B cell (primary cell): Measurements from ENCODE around the gene FKBP14. TPM values are rescaled to one million over a fixed set of nuclear protein-coding genes. Genes with fewer than 3 reads are reported as not detected.

Experiments used
- ATAC-seq: fragments of 200-7000 bp; cut with Tn5 transposase; one replicate; pipeline ENCODE4 v1.10.0; 2021; ENCODE audit warnings: low read depth, mild to moderate bottlenecking, moderate number of reproducible peaks, moderate library complexity
- CTCF ChIA-PET: fragments of 350-600 bp; sonication (Branson Sonifier 250); formaldehyde crosslinking; loops from one replicate; lab custom pipeline; 2021; ENCODE audit warnings: antibody characterized with exemption, inconsistent platforms; lab: Charles Lee
- POLR2A ChIA-PET: fragments of 350-600 bp; sonication (Branson Sonifier 250); formaldehyde crosslinking; loops from one replicate; lab custom pipeline; 2021; ENCODE audit warnings: antibody characterized with exemption; lab: Charles Lee
- DNase-seq: peaks from one replicate; pipeline ENCODE4 v3.0.0; 2013
- H2AFZ ChIP-seq: 2 replicates; pipeline ENCODE4 v1.6.1; 2012; ENCODE audit warnings: mild to moderate bottlenecking, low read depth, low read length; ENCODE audit not compliant: insufficient read depth, poor library complexity, severe bottlenecking
- H3K27ac ChIP-seq, 2 donors: 1 replicate in 1 of 2; 2 replicates in 1 of 2; pipeline ENCODE4 v1.5.1; 2012 to 2013; ENCODE audit warnings: low read length in 2 of 2, mild to moderate bottlenecking in 2 of 2, moderate library complexity in 1 of 2
- H3K27me3 ChIP-seq, 4 experiments: fragments of 200-600 bp in 1 of 4; sonication (generic) in 1 of 4; replicated peaks in 1 of 4; 1 replicate in 2 of 4; 2 replicates in 2 of 4; pipeline versions ENCODE4 v1.6.1 to v1.7.0; 2013 to 2016; ENCODE audit warnings: low read length in 3 of 4, mild to moderate bottlenecking in 2 of 4, mixed read lengths in 1 of 4, moderate library complexity in 1 of 4; ENCODE audit not compliant: insufficient read depth in 4 of 4, control insufficient read depth in 3 of 4; ENCODE audit errors: control extremely low read depth in 1 of 4
- H3K36me3 ChIP-seq, 2 experiments: replicated peaks in 1 of 2; 1 replicate in 1 of 2; 2 replicates in 1 of 2; pipeline versions ENCODE4 v1.6.1 to v1.7.1; 2013; ENCODE audit warnings: low read length in 1 of 2; ENCODE audit not compliant: insufficient read depth in 2 of 2, control insufficient read depth in 1 of 2; ENCODE audit errors: control extremely low read depth in 1 of 2, extremely low read depth in 1 of 2
- H3K4me1 ChIP-seq, 2 donors: fragments of 200-600 bp in 1 of 2; sonication (generic) in 1 of 2; 1 replicate in 1 of 2; 2 replicates in 1 of 2; pipeline versions ENCODE4 v1.5.1 to v1.6.1; 2013 to 2017; ENCODE audit warnings: low read length in 2 of 2; ENCODE audit not compliant: control insufficient read depth in 2 of 2, insufficient read depth in 2 of 2
- H3K4me2 ChIP-seq: replicated peaks from 2 replicates; pipeline ENCODE3; 2012; ENCODE audit warnings: mild to moderate bottlenecking, low read depth, low read length; ENCODE audit not compliant: poor library complexity, severe bottlenecking
- H3K4me3 ChIP-seq, 5 experiments: fragments of 200-600 bp in 1 of 5; sonication (generic) in 1 of 5; 1 replicate in 3 of 5; 2 replicates in 2 of 5; pipeline versions ENCODE4 v1.5.1 to v1.7.0; 2011 to 2016; ENCODE audit warnings: low read length in 4 of 5, mild to moderate bottlenecking in 4 of 5, low read depth in 2 of 5, control low read depth in 1 of 5, moderate library complexity in 1 of 5; ENCODE audit not compliant: insufficient read depth in 1 of 5; ENCODE audit errors: control extremely low read depth in 1 of 5, extremely low read depth in 1 of 5
- H3K79me2 ChIP-seq: fragments of 200-600 bp; sonication (generic); one replicate; pipeline ENCODE4 v1.6.0; 2016; ENCODE audit warnings: low read length; ENCODE audit not compliant: control insufficient read depth, insufficient read depth
- H3K9ac ChIP-seq: fragments of 200-600 bp; sonication (generic); 2 replicates; pipeline ENCODE4 v1.6.1; 2017; ENCODE audit warnings: mild to moderate bottlenecking, low read length, moderate library complexity
- H3K9me3 ChIP-seq, 3 donors: one replicate each; pipeline versions ENCODE4 v1.6.1 to v1.7.1; 2013; ENCODE audit warnings: low read length in 2 of 3; ENCODE audit not compliant: control insufficient read depth in 2 of 3, insufficient read depth in 1 of 3; ENCODE audit errors: control extremely low read depth in 1 of 3
- H4K20me1 ChIP-seq: 2 replicates; pipeline ENCODE4 v1.6.0; 2012; ENCODE audit warnings: mild to moderate bottlenecking, low read length; ENCODE audit not compliant: insufficient read depth, control insufficient read depth, poor library complexity, severe bottlenecking
- H3K27ac Mint-ChIP-seq: one replicate; pipeline ENCODE4 v1.8.0; 2021; ENCODE audit warnings: mixed read lengths
- H3K27me3 Mint-ChIP-seq: one replicate; pipeline ENCODE4 v1.8.0; 2021; ENCODE audit warnings: mixed read lengths
- H3K4me1 Mint-ChIP-seq: one replicate; pipeline ENCODE4 v1.8.0; 2021; ENCODE audit warnings: mixed read lengths
- H3K4me3 Mint-ChIP-seq: one replicate; pipeline ENCODE4 v1.8.0; 2021; ENCODE audit warnings: mixed read lengths
- H3K9me3 Mint-ChIP-seq: one replicate; pipeline ENCODE4 v1.8.0; 2022; ENCODE audit warnings: mixed read lengths; ENCODE audit not compliant: insufficient read depth
- CTCF ChIP-seq: fragments of 200-600 bp; IDR thresholded peaks from one replicate; pipeline ENCODE4 v1.8.0; 2022; ENCODE audit warnings: antibody characterized with exemption, mild to moderate bottlenecking
- EZH2 ChIP-seq: IDR thresholded peaks from 2 replicates; pipeline ENCODE4 v1.6.1; 2012; ENCODE audit warnings: borderline replicate concordance, low read depth, mild to moderate bottlenecking, moderate library complexity, low read length; ENCODE audit not compliant: insufficient read depth, poor library complexity, severe bottlenecking
- WGBS: methylation state at CpG from one replicate; pipeline ENCODE4 v1.1.5; 2013; ENCODE audit warnings: missing lambda C conversion rate; ENCODE audit not compliant: insufficient coverage; 5-methylcytosine and 5-hydroxymethylcytosine counted together
- intact Hi-C: fragments of 100-400 bp; cut with micrococcal nuclease; formaldehyde crosslinking; loops from one replicate; pipeline ENCODE4 v1.10.0; 2022
- polyA plus RNA-seq: library from polyadenylated mRNA; depleted of rRNA; stranded (reverse); fragments of >200 nt; gene quantifications from 2 replicates; pipeline ENCODE4 v1.2.3, GENCODE V29; 2012
- total RNA-seq, 2 donors: library from RNA; stranded (reverse); fragments of 120-200 nt in 1 of 2; gene quantifications; 1 replicate in 1 of 2; 2 replicates in 1 of 2; pipeline versions ENCODE4 v1.2.3 to v1.2.4, GENCODE V29; 2013 to 2022

Gene FKBP14
- total and polyA plus RNA-seq, 2 donors (not counting 1 experiment from before 2014, with no cell fraction given), result 2.8 to 4.2 TPM

- no peaks in the 10 kb centered on the region for H3K9me3 ChIP-seq
- H3K27ac ChIP-seq, result no peak overlapping the region
- H3K9me3 Mint-ChIP-seq, result no peaks in the 10 kb centered on the region
- H3K9ac ChIP-seq, result no peak overlapping the region
- no peak overlapping the region for H3K4me2 ChIP-seq
- no peak overlapping the region for H3K4me3 Mint-ChIP-seq
- H3K36me3 ChIP-seq, result no peaks in the 10 kb centered on the region
- H3K79me2 ChIP-seq, result peaks cover 5% of the 10 kb centered on the region
- no peak overlapping the region for H2AFZ ChIP-seq
- no peaks in the 10 kb centered on the region for H3K27me3 ChIP-seq
- H3K4me1 ChIP-seq, result no peaks in the 10 kb centered on the region
- WGBS, result 100% methylated on average over 1 of the region's 3 CpGs
- ATAC-seq (no peak), DNase-seq (no peak)
- H4K20me1 ChIP-seq, result no peaks in the 10 kb centered on the region
- H3K27me3 Mint-ChIP-seq, result no peaks in the 10 kb centered on the region
- no peak for TF ChIP-seq CTCF
- no peak for TF ChIP-seq EZH2
- intact Hi-C loops, result no loop called here
- no peak overlapping the region for H3K27ac Mint-ChIP-seq
- CTCF ChIA-PET, result interaction anchor here (2.2 kb wide), 1 partner anchor 23 kb away, joined by 8 read pairs; no protein-coding TSS in a partner anchor
- H3K4me3 ChIP-seq, result no peak overlapping the region
- POLR2A ChIA-PET, result no interaction called here
- peaks cover 2% of the 10 kb centered on the region for H3K4me1 Mint-ChIP-seq
Observed at GRCh38 chr7:30038196-30038980, 11.9 kb upstream of the FKBP14 start.

GRCh38 chr7:30036220-30036619 is 9.7 kb upstream of the FKBP14 start:
- Histone ChIP-seq H3K4me2 (no peak overlapping the region), H3K9me3 (no peaks in the 10 kb centered on the region), H4K20me1 (no peaks in the 10 kb centered on the region), H3K27ac (no peak overlapping the region), H3K4me3 (no peak overlapping the region), H3K9ac (no peak overlapping the region), H3K4me1 (no peaks in the 10 kb centered on the region), H3K79me2 (no peaks in the 10 kb centered on the region), H3K27me3 (no peaks in the 10 kb centered on the region), H2AFZ (no peak overlapping the region), H3K36me3 (no peaks in the 10 kb centered on the region)
- WGBS, result 100% methylated on average over 2 of the region's 2 CpGs
- H3K4me3 Mint-ChIP-seq, result no peak overlapping the region
- no peak overlapping the region for H3K27ac Mint-ChIP-seq
- no peaks in the 10 kb centered on the region for H3K9me3 Mint-ChIP-seq
- H3K27me3 Mint-ChIP-seq, result no peaks in the 10 kb centered on the region
- intact Hi-C loops, result no loop called here
- POLR2A ChIA-PET, result no interaction called here
- CTCF ChIA-PET, result interaction anchor here (0.8 kb wide), 1 partner anchor 25 kb away, joined by 3 read pairs; no protein-coding TSS in a partner anchor
- peaks cover 2% of the 10 kb centered on the region for H3K4me1 Mint-ChIP-seq
- ATAC-seq (no peak), DNase-seq (no peak)
- TF ChIP-seq CTCF, result no peak
- TF ChIP-seq EZH2, result no peak
